Neural progenitor cell (in vitro differentiated cells): ENCODE measurements around the gene OR4C6. TPM values are rescaled to one million over a fixed set of nuclear protein-coding genes. Genes with fewer than 3 reads are reported as not detected.

ENCODE experiments used
- DNase-seq: peaks from one replicate; pipeline ENCODE4 v3.0.0-alpha.2; 2016; ENCODE audit warnings: low spot score
- H2AFZ ChIP-seq: fragments of 200-600 bp; sonication (generic); replicated peaks from 2 replicates; pipeline ENCODE4 v1.6.1; 2016; ENCODE audit warnings: antibody characterized with exemption
- H3F3A ChIP-seq: fragments of 200-600 bp; sonication (generic); 2 replicates; pipeline ENCODE4 v1.6.1; 2016; ENCODE audit warnings: antibody characterized with exemption, low read depth
- H3K27ac ChIP-seq: fragments of 200-600 bp; sonication (generic); 2 replicates; pipeline ENCODE4 v1.5.1; 2016; ENCODE audit warnings: mild to moderate bottlenecking
- H3K27me3 ChIP-seq: fragments of 200-600 bp; sonication (generic); 2 replicates; pipeline ENCODE4 v1.6.1; 2016; ENCODE audit warnings: mild to moderate bottlenecking, moderate library complexity
- H3K36me3 ChIP-seq: fragments of 200-600 bp; sonication (generic); 2 replicates; pipeline ENCODE4 v1.5.1; 2016
- H3K4me1 ChIP-seq: fragments of 200-600 bp; sonication (generic); 2 replicates; pipeline ENCODE4 v1.6.1; 2016; ENCODE audit warnings: mixed run types
- H3K4me2 ChIP-seq: fragments of 200-600 bp; sonication (generic); 2 replicates; pipeline ENCODE4 v1.6.1; 2016
- H3K4me3 ChIP-seq: fragments of 200-600 bp; sonication (generic); 2 replicates; pipeline ENCODE4 v1.5.1; 2016
- H3K79me2 ChIP-seq: fragments of 200-600 bp; sonication (generic); 2 replicates; pipeline ENCODE4 v1.6.1; 2016; ENCODE audit warnings: low read depth
- H3K9ac ChIP-seq: fragments of 200-600 bp; sonication (generic); 2 replicates; pipeline ENCODE4 v1.6.1; 2016
- H3K9me3 ChIP-seq: fragments of 200-600 bp; sonication (generic); 2 replicates; pipeline ENCODE4 v1.5.1; 2016; ENCODE audit warnings: low read depth
- H4K20me1 ChIP-seq: fragments of 200-600 bp; sonication (generic); 2 replicates; pipeline ENCODE4 v1.6.1; 2016; ENCODE audit warnings: low read depth
- H3K27ac Mint-ChIP-seq: 3 replicates; pipeline ENCODE4 v1.8.0; 2021; ENCODE audit warnings: mixed read lengths
- H3K27me3 Mint-ChIP-seq: 2 replicates; pipeline ENCODE4 v1.8.0; 2022; ENCODE audit warnings: low read depth, mild to moderate bottlenecking, inconsistent platforms, moderate library complexity, mixed read lengths; ENCODE audit not compliant: insufficient read depth
- H3K36me3 Mint-ChIP-seq: 3 replicates; pipeline ENCODE4 v1.8.0; 2021; ENCODE audit warnings: mixed read lengths
- H3K4me1 Mint-ChIP-seq: 3 replicates; pipeline ENCODE4 v1.8.0; 2021; ENCODE audit warnings: mixed read lengths
- H3K4me3 Mint-ChIP-seq: 3 replicates; pipeline ENCODE4 v1.8.0; 2021; ENCODE audit warnings: mild to moderate bottlenecking, moderate library complexity, mixed read lengths
- H3K9me3 Mint-ChIP-seq: 3 replicates; pipeline ENCODE4 v1.8.0; 2020; ENCODE audit warnings: mixed read lengths
- CTCF ChIP-seq: fragments of 200-600 bp; sonication (generic); IDR thresholded peaks from 2 replicates; pipeline ENCODE4 v1.5.1; 2017; ENCODE audit warnings: antibody characterized with exemption, mild to moderate bottlenecking
- EZH2 ChIP-seq: fragments of 200-600 bp; sonication (generic); IDR thresholded peaks from 2 replicates; pipeline ENCODE4 v1.6.1; 2017; ENCODE audit warnings: antibody characterized with exemption, mild to moderate bottlenecking, moderate library complexity
- total RNA-seq: library from RNA; depleted of rRNA; stranded (reverse); fragments of >200 nt; gene quantifications from 2 replicates; pipeline ENCODE4 v1.2.3, GENCODE V29; 2015; ENCODE audit warnings: low replicate concordance

The OR4C6 gene
- total RNA-seq, 1 donor from 2014 or later: not detected

GRCh38 chr11:55714982-55715888 lies 53.2 kb downstream of the OR4C6 start:
- Histone ChIP-seq H3K27me3 (no peaks in the 10 kb centered on the region), H3K9ac (no peak overlapping the region), H3F3A (no peaks in the 10 kb centered on the region), H3K36me3 (no peaks in the 10 kb centered on the region), H2AFZ (no peak overlapping the region), H4K20me1 (no peaks in the 10 kb centered on the region), H3K9me3 (peaks cover 26% of the 10 kb centered on the region), H3K4me1 (no peaks in the 10 kb centered on the region), H3K27ac (no peak overlapping the region), H3K79me2 (no peaks in the 10 kb centered on the region), H3K4me2 (no peak overlapping the region), H3K4me3 (no peak overlapping the region)
- Mint-ChIP-seq H3K27ac (no peak overlapping the region), H3K27me3 (no peaks in the 10 kb centered on the region), H3K4me1 (no peaks in the 10 kb centered on the region), H3K4me3 (no peak overlapping the region), H3K9me3 (peaks cover 6% of the 10 kb centered on the region), H3K36me3 (no peaks in the 10 kb centered on the region)
- TF ChIP-seq EZH2 (no peak), CTCF (peak; percentile 31)
- DNase-seq: no peak

Other genes with a start within 250 kb of the OR4C6 start
- not detected in 2 replicates for gene OR4C15, start 107.7 kb upstream of the OR4C6 start, total RNA-seq
- gene OR4C16, start 90.1 kb upstream of the OR4C6 start, total RNA-seq: not detected in 2 replicates
- gene OR4C11, start 54.6 kb upstream of the OR4C6 start, total RNA-seq: not detected in 2 replicates
- not detected in 2 replicates for gene OR4P4, start 27.1 kb upstream of the OR4C6 start, total RNA-seq
- not detected in 2 replicates for gene OR4S2, start 13.9 kb upstream of the OR4C6 start, total RNA-seq
- gene OR5D13, start 111.2 kb downstream of the OR4C6 start, total RNA-seq: not detected in 2 replicates
- gene OR5D14, start 133.4 kb downstream of the OR4C6 start, total RNA-seq: not detected in 2 replicates
- not detected in 2 replicates for gene OR5L1, start 149.2 kb downstream of the OR4C6 start, total RNA-seq
- not detected in 2 replicates for gene OR5D18, start 157.4 kb downstream of the OR4C6 start, total RNA-seq
- gene OR5L2, start 165.0 kb downstream of the OR4C6 start, total RNA-seq: not detected in 2 replicates
- not detected in 2 replicates for gene OR5D16, start 176.6 kb downstream of the OR4C6 start, total RNA-seq
- gene TRIM51, start 221.1 kb downstream of the OR4C6 start, total RNA-seq: not detected in 2 replicates